ENCODE measurements around the gene WFDC2. TPM values are rescaled to one million over a fixed set of nuclear protein-coding genes. Genes with fewer than 3 reads are reported as not detected.

WFDC2 gene
- total and polyA plus RNA-seq, 7 donors = 0.22 to 0.74 (median 0.38) TPM; not detected in 3

DNA sequence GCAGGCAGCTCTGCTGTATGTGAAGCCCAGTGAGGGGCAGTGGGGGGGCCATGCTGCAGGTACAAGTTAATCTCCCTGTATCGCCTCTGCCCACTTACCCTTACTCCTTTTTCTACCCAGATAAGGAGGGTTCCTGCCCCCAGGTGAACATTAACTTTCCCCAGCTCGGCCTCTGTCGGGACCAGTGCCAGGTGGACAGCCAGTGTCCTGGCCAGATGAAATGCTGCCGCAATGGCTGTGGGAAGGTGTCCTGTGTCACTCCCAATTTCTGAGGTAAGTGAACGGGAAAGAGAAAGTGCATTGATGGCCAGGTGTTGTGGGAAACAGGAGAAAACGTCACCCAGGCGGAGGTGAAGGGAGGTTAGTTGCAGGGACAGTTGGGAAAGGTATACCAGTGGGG lies 10.3 kb downstream of the WFDC2 start:
- TF ChIP-seq, protein P1, sequence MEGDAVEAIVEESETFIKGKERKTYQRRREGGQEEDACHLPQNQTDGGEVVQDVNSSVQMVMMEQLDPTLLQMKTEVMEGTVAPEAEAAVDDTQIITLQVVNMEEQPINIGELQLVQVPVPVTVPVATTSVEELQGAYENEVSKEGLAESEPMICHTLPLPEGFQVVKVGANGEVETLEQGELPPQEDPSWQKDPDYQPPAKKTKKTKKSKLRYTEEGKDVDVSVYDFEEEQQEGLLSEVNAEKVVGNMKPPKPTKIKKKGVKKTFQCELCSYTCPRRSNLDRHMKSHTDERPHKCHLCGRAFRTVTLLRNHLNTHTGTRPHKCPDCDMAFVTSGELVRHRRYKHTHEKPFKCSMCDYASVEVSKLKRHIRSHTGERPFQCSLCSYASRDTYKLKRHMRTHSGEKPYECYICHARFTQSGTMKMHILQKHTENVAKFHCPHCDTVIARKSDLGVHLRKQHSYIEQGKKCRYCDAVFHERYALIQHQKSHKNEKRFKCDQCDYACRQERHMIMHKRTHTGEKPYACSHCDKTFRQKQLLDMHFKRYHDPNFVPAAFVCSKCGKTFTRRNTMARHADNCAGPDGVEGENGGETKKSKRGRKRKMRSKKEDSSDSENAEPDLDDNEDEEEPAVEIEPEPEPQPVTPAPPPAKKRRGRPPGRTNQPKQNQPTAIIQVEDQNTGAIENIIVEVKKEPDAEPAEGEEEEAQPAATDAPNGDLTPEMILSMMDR (IDR thresholded peaks at IDR 0.05) = no peak
- Histone ChIP-seq H3K9me3 (no peaks in the 10 kb centered on the region), H3K4me1 (no peaks in the 10 kb centered on the region), H3K27me3 (ENCODE audit: insufficient read depth in 3 of 3, low read length in 2 of 3) (peaks cover 0 to 52% (median 0%) of the 10 kb centered on the region in 3 donors), H3K4me3 (no peak overlapping the region), H3K36me3 (ENCODE audit: insufficient read depth in 1 of 2, low read depth in 1 of 2) (no peaks in the 10 kb centered on the region), H3K27ac (no peak overlapping the region)
- ATAC-seq = no peak
- 87 to 90% (median 89%) methylated on average over 7 of the region's 7 CpGs for WGBS, 3 donors
- intact Hi-C loops (cut with DNase I) = no loop called here
- no peak for DNase-seq

DNA sequence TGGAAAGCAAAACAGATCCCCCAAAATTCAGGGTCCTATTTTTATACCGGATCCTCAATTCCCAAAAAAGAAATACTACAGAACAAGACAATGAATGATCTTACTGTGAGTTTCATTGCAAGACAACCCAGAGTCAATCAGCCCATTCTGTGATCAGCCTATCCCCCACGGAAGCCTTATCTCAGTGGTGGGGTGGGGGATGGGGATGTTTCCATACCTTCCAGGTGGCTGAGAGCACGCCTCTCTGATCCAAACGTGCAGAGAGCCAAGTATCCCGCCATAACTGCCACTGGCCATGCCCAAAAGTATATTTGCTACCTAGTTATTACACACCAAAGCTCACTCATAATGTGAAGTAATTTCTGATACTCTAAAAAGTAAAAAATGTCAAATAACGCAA lies 15.1 kb downstream of the WFDC2 start:
- Histone ChIP-seq H3K36me3 (ENCODE audit: insufficient read depth in 1 of 2, low read depth in 1 of 2) (no peaks in the 10 kb centered on the region), H3K4me1 (no peaks in the 10 kb centered on the region), H3K4me3 (no peak overlapping the region), H3K27me3 (ENCODE audit: insufficient read depth in 3 of 3, low read length in 2 of 3) (peaks cover 0 to 47% (median 0%) of the 10 kb centered on the region in 3 donors), H3K27ac (no peak overlapping the region), H3K9me3 (no peaks in the 10 kb centered on the region)
- WGBS, 3 donors = 38 to 41% (median 38%) methylated on average over 6 of the region's 6 CpGs
- DNase-seq (no peak), ATAC-seq (no peak)
- intact Hi-C loops (cut with DNase I) = no loop called here
- TF ChIP-seq, protein P1 (IDR thresholded peaks at IDR 0.05) = no peak

DNA sequence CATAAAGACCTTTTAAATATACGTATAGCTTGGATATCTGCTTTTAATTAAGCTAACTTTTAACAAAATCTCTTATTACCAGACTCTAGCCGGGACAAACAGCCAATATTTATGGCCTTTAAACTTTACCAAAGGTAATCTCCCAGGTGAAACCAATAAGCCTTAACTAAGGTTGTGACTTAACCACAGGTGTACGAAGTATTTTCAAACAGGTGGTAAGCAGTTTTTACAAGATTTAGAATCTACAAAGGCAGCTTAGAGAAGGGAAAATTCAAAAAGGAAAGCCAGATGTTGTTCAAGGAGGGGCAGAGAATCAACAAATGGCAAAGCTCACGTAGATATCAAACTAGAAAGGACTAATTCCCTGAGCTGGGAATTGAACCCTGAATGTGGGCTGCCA lies 15.8 kb downstream of the WFDC2 start:
- Histone ChIP-seq H3K9me3 (no peaks in the 10 kb centered on the region), H3K27me3 (ENCODE audit: insufficient read depth in 3 of 3, low read length in 2 of 3) (peaks cover 0 to 52% (median 0%) of the 10 kb centered on the region in 3 donors), H3K27ac (no peak overlapping the region), H3K36me3 (ENCODE audit: insufficient read depth in 1 of 2, low read depth in 1 of 2) (no peaks in the 10 kb centered on the region), H3K4me1 (no peaks in the 10 kb centered on the region), H3K4me3 (no peak overlapping the region)
- TF ChIP-seq, protein P1 (IDR thresholded peaks at IDR 0.05) = no peak
- intact Hi-C loops (cut with DNase I) = no loop called here
- 53 to 61% (median 60%) methylated on average over 4 of the region's 4 CpGs for WGBS, 3 donors
- no peak for DNase-seq
- no peak for ATAC-seq

- no peak for DNase-seq
- no peak for ATAC-seq
- Histone ChIP-seq H3K27ac (no peak overlapping the region), H3K4me1 (no peaks in the 10 kb centered on the region), H3K36me3 (ENCODE audit: insufficient read depth in 1 of 2, low read depth in 1 of 2) (no peaks in the 10 kb centered on the region), H3K27me3 (ENCODE audit: insufficient read depth in 3 of 3, low read length in 2 of 3) (peaks cover 0 to 37% (median 2%) of the 10 kb centered on the region in 3 donors), H3K4me3 (no peak overlapping the region), H3K9me3 (no peaks in the 10 kb centered on the region)
- WGBS, 3 donors = 12 to 20% (median 14%) methylated on average over 20 of the region's 20 CpGs
- TF ChIP-seq, protein P1 (IDR thresholded peaks at IDR 0.05) = no peak
- intact Hi-C loops (cut with DNase I) = no loop called here
Observed at GRCh38 chr20:45487231-45487635, 17.7 kb downstream of the WFDC2 start.

DNA sequence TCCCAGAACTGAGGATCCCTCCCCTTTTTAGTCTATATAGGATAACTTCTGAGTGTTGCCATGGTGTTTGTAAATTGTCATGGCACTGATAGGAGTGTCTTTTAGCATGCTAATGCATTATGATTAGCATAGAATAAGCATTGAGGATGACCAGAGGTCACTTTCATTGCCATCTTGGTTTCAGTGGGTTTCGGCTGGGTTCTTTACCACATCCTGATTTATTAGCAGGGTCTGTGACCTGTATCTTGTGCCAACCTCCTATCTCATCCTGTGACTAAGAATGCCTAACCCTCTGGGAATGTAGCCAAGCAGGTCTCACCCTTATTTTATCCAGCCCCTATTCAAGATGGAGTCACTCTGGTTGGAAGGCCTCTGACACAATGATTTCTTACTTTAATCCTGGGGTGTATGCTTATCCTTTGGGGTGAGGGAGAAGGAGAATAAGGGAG lies 19.6 kb downstream of the WFDC2 start:
- no peak overlapping the region for H3K27ac ChIP-seq
- TF ChIP-seq, protein P1 (IDR thresholded peaks at IDR 0.05) = no peak

More for the DNA sequence above, 19.6 kb downstream of the WFDC2 start:
- Histone ChIP-seq H3K36me3 (ENCODE audit: insufficient read depth in 1 of 2, low read depth in 1 of 2) (no peaks in the 10 kb centered on the region), H3K4me1 (no peaks in the 10 kb centered on the region), H3K4me3 (no peak overlapping the region), H3K27me3 (ENCODE audit: insufficient read depth in 3 of 3, low read length in 2 of 3) (peaks cover 0 to 23% (median 2%) of the 10 kb centered on the region in 3 donors), H3K9me3 (no peaks in the 10 kb centered on the region)
- 67 to 78% (median 73%) methylated on average over 1 of the region's 1 CpG for WGBS, 3 donors
- intact Hi-C loops (cut with DNase I) = no loop called here
- ATAC-seq = no peak
- DNase-seq = no peak
